DND-41 (cell line): ENCODE measurements around the gene MIEF2.

ENCODE experiments used
- CTCF ChIP-seq: IDR thresholded peaks from 2 replicates; pipeline ENCODE4 v1.5.1; 2012; ENCODE audit warnings: borderline replicate concordance, low read length, moderate library complexity, mild to moderate bottlenecking; ENCODE audit not compliant: poor library complexity, severe bottlenecking; ENCODE audit errors: extremely low read depth
- EZH2 ChIP-seq: IDR thresholded peaks from 3 replicates; pipeline ENCODE4 v1.6.1; 2012; ENCODE audit warnings: borderline replicate concordance, low read depth, mild to moderate bottlenecking, moderate library complexity, low read length, inconsistent platforms; ENCODE audit not compliant: severe bottlenecking

- TF ChIP-seq EZH2 (no peak), CTCF (no peak)
Observed at GRCh38 chr17:18250259-18250658, 10.2 kb upstream of the MIEF2 start.
